Adipose tissue (tissue), 3 donors: ENCODE measurements around the gene TRAF2. TPM values are rescaled to one million over a fixed set of nuclear protein-coding genes. Genes with fewer than 3 reads are reported as not detected.
A peak's percentile ranks its signal among the peaks of the same experiment; 100 is the strongest.

Experiments
- H3K27ac ChIP-seq: one replicate; pipeline ENCODE4 v1.5.1; 2013; ENCODE audit warnings: low read depth, low read length
- WGBS, 3 donors: extraction: QIAGEN DNeasy Blood & Tissue Kit; methylation state at CpG; one replicate each; pipeline ENCODE4 v1.1.7; 2013; 5-methylcytosine and 5-hydroxymethylcytosine counted together
- polyA plus RNA-seq, 3 donors: library from polyadenylated mRNA; stranded (reverse); fragments of 200-250 nt; gene quantifications; one replicate each; pipeline ENCODE4 v1.2.3, GENCODE V29; 2013
- donor health status: healthy with polysubstance abuse.
- donor health status: Bipolar disorder and iron deficiency.
- donor health status: healthy.

TRAF2 gene
- polyA plus RNA-seq, 3 donors, result 4.0 to 7.2 (median 4.7) TPM

GRCh38 chr9:136941231-136942111 lies 55.2 kb downstream of the TRAF2 start:
- 95 to 96% (median 96%) methylated on average over 55 of the region's 55 CpGs for WGBS, 3 donors

GRCh38 chr9:136942112-136942880 lies 56.0 kb downstream of the TRAF2 start:
- no peak overlapping the region for H3K27ac ChIP-seq
- WGBS, 3 donors, result 93 to 94% (median 93%) methylated on average over 60 of the region's 60 CpGs

More at GRCh38 chr9:136941231-136942111, 55.2 kb downstream of the TRAF2 start:
- no peak overlapping the region for H3K27ac ChIP-seq

GRCh38 chr9:136942881-136943230 lies 56.5 kb downstream of the TRAF2 start:
- WGBS, 3 donors, result 92 to 96% (median 95%) methylated on average over 15 to 16 of the region's 16 CpGs
- H3K27ac ChIP-seq, result no peak overlapping the region

GRCh38 chr9:136943291-136944211 lies 57.2 kb downstream of the TRAF2 start:
- 16 to 24% (median 22%) methylated on average over 59 to 61 of the region's 61 CpGs for WGBS, 3 donors
- no peak overlapping the region for H3K27ac ChIP-seq

GRCh38 chr9:136944212-136944518 lies 57.8 kb downstream of the TRAF2 start:
- H3K27ac ChIP-seq, result peak overlapping the region; percentile 32
- WGBS, 3 donors, result 0% methylated on average over 34 to 45 of the region's 45 CpGs

GRCh38 chr9:136944519-136945332 lies 58.4 kb downstream of the TRAF2 start, which contains the start of the genes C8G and FBXW5:
Gene C8G (plus strand): TSS chr9:136945243. CDS start chr9:136945321, 78 bp downstream.
Gene FBXW5 (minus strand): TSS chr9:136944738. CDS start chr9:136944083, 655 bp downstream.
- H3K27ac ChIP-seq, result peak within 1 kb of the TSS; percentile 32
- 4 to 5% (median 5%) methylated on average over 54 to 74 of the region's 74 CpGs for WGBS, 3 donors

- WGBS, 3 donors, result 86 to 89% (median 88%) methylated on average over 29 to 30 of the region's 30 CpGs
- no peak overlapping the region for H3K27ac ChIP-seq
These were observed 59.3 kb downstream of the TRAF2 start for GRCh38 chr9:136945333-136946227.

GRCh38 chr9:136946228-136947027 lies 60.1 kb downstream of the TRAF2 start:
- no peak overlapping the region for H3K27ac ChIP-seq
- WGBS, 3 donors, result 79 to 83% (median 81%) methylated on average over 19 to 27 of the region's 27 CpGs

GRCh38 chr9:136947028-136947891 lies 60.9 kb downstream of the TRAF2 start:
- WGBS, 3 donors, result 59 to 73% (median 61%) methylated on average over 25 to 26 of the region's 26 CpGs
- no peak overlapping the region for H3K27ac ChIP-seq

- H3K27ac ChIP-seq, result no peak overlapping the region
- 34 to 47% (median 38%) methylated on average over 14 to 15 of the region's 15 CpGs for WGBS, 3 donors
These were observed 61.7 kb downstream of the TRAF2 start for GRCh38 chr9:136947955-136948510.

- H3K27ac ChIP-seq, result no peak overlapping the region
- 11 to 15% (median 15%) methylated on average over 20 to 22 of the region's 22 CpGs for WGBS, 3 donors
These were observed 63.0 kb downstream of the TRAF2 start for GRCh38 chr9:136949239-136949816.

GRCh38 chr9:136949817-136950655 lies 63.7 kb downstream of the TRAF2 start:
- H3K27ac ChIP-seq, result no peak overlapping the region
- 3 to 4% (median 3%) methylated on average over 52 to 63 of the region's 63 CpGs for WGBS, 3 donors

- WGBS, 3 donors, result 23 to 49% (median 49%) methylated on average over 9 of the region's 9 CpGs
These were observed 64.5 kb downstream of the TRAF2 start for GRCh38 chr9:136950656-136951276.

More at GRCh38 chr9:136950656-136951276, 64.5 kb downstream of the TRAF2 start:
- no peak overlapping the region for H3K27ac ChIP-seq
